EL (cell line): ENCODE data around the gene ZNF326.
"Not testable (repeated sequence)": the region's sequence is repeated elsewhere in the genome, so short reads cannot be mapped to it uniquely, and the experiment has no call there.

ENCODE experiments used
- DNase-seq: peaks from one replicate; pipeline ENCODE4 v3.0.0-alpha.2; 2016

ZNF326 gene

DNA sequence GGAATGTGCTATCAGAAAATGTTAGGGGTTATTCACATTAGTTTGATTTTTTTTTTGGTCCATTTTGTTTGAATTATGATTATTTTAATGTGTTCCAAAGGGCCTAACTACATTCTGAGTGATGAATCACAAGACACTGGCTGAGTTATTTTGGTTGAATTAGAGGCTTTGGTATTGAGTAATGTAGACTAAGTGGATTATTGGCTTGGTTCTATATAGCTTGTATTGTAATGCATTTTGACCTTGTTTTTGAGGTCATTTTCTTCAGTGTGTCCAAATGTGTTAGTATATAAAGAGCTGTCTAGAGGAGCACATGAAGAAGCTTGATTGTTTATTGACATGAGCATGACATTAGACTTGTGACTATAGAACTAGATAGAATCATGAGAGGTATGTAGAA lies 3.4 kb downstream of the ZNF326 start:
- peak; percentile 33 for DNase-seq

GRCh38 chr1:89999208-89999607 lies 4.3 kb downstream of the ZNF326 start:
- DNase-seq, result no peak

DNA sequence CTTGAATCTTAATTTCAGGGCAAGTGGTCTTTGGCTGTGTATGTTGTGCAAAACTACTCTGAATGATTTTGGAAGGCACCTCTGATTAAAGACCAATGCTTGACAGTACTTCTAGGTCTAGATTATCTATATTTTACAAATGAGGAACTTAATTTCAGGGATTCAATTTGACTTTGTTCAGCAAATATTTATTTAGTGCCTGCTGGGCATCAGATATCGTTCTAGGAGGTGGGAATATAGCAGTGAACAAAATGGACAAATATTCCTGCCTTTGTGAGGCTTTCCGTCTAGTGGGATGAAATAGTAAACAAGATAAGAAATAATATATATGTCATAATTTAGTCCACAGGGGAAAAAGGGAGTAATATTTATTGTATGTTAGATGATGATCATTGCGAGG lies 4.7 kb downstream of the ZNF326 start:
- DNase-seq, result no peak

DNA sequence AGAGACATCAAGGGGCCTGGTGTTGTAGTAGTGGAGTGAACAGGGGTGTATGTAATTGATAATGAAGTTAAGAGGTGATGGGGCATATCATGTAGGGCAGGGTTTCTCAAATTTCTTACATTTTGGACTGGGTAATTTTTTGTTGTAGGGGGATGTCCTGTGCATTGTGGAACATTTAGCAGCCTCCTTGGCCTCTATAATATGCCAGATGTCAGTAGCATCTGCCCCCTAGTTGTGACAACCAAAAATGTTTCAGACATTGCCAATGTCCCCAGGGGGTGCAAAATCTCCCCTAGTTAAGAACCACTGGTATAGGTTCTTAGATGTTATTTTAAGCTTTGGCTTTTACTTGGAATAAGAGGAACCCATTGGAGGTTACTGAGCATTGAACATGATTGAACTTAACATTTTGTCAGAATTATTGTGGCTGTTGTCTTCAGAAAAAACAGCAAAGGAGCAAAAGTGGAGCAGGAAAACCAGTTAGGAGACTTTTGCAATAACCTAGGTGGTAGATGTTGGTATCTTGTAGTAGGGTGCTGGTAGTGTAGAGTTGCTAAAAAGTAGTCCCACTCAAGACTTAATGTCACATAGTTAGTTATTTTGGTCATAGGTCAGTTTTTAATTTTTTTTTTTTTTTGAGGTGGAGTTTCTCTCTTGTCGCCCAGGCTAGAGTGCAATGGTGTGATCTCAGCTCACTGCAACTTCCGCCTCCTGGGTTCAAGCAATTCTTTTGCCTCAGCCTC lies 6.2 kb downstream of the ZNF326 start:
- no peak for DNase-seq

DNA sequence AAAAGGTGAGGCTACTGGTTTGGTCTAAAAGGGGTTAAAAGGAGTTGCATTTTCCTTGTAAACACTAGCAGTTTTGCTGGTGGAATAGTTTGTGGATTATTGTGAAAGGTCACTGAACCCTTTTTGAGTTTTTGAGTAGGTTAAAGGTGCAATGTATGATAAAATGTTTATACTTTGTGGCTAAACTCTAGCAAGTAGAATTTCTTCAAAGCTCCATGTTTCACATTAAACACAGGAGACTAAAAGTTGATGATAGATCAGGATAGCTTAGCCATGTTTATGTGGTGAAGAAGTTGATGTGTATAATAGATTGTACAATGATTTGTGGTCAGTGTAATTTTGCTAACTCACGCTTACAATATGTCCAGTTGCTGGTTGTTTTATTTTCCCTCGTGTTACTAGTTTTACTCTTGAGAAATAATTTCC lies 13.1 kb downstream of the ZNF326 start:
- no peak for DNase-seq

GRCh38 chr1:90012300-90012699 lies 17.4 kb downstream of the ZNF326 start:
- DNase-seq, result no peak

- no peak for DNase-seq
Observed at GRCh38 chr1:90023691-90024090, 28.8 kb downstream of the ZNF326 start.

GRCh38 chr1:90027281-90027680 lies 32.4 kb downstream of the ZNF326 start:
- DNase-seq, result no peak

- DNase-seq, result no peak
Observed at GRCh38 chr1:90039652-90040051, 44.7 kb downstream of the ZNF326 start.

- DNase-seq, result no peak
Observed at GRCh38 chr1:90043586-90043985, 48.7 kb downstream of the ZNF326 start.

DNA sequence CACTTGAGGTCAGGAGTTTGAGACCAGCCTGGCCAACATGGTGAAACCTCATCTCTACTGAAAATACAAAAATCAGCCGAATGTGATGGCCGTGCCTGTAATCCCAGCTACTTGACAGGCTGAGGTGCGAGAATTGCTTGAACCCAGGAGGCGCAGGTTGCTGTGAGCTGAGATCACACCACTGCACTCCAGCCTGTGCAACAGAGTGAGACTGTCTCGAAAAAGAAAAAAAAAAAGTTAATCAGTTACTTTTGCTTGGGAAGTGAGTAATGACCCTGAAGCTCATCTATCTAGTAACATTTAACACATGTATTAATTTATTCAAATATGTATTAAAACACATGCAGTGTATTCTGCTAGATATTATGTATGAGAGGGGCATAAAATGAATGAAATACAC lies 49.4 kb downstream of the ZNF326 start:
- DNase-seq, result no peak

DNA sequence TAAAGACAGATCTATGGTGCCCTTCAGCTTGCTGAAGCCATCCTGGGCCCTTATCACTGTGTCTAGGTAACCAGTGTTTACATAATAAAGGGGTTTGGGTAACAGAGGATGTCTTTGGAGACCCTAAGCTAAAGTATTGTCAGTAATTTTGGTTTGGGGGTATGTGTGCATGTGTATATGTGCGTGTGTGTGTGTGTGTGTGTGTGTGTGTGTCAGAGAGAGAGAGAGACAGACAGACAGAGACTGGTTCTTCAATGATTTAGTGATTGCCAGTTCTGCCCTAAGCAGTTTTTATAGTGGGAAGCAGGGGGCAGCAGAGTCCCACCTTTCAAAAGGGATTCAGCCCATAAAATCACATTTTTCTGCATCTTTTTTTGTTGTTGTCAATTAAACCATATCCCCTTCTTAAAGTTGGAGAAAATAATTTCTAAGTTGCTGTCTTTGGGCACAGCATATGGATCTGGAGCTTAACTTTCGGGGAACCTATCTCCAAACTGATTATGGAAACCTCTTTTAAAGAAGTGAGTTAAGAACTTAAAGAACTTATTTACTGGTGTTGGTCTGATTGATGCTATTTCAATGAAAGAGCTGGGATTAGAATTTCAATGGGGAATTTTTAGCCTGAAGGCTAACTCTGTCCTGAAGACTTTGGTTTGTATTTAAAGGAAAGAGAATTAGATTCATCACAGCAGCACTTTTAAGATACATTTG lies 51.1 kb downstream of the ZNF326 start:
- DNase-seq, result peak; percentile 20

- DNase-seq, result no peak
Observed at GRCh38 chr1:90046635-90047034, 51.7 kb downstream of the ZNF326 start.

- peak; percentile 3 for DNase-seq
Observed at GRCh38 chr1:90048043-90048442, 53.1 kb downstream of the ZNF326 start.

DNA sequence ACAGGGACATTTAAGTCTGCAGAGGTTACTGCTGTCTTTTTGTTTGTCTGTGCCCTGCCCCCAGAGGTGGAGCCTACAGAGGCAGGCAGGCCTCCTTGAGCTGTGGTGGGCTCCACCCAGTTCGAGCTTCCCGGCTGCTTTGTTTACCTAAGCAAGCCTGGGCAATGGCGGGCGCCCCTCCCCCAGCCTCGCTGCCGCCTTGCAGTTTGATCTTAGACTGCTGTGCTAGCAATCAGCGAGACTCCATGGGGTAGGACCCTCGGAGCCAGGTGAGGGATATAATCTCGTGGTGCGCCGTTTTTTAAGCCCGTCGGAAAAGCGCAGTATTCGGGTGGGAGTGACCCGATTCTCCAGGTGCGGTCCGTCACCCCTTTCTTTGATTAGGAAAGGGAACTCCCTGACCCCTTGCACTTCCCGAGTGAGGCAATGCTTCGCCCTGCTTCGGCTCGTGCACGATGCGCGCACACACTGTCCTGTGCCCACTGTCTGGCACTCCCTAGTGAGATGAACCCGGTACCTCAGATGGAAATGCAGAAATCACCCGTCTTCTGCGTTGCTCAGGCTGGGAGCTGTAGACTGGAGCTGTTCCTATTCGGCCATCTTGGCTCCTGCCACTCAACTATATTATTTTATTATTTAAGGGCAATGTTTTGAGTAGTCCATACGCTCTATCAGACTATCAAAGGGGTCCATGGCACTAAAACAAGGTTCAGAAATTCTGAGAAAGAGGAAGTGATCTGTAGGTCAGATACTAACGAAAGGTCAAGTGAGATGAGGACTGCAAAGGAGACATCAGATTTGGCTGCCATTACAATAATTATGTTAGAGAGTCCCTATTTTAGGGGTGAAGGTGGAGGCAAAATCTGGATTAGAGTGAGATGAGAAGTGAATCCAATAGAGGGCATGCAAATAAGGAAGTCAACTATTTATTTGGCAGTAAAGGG lies 68.1 kb downstream of the ZNF326 start:
- not testable (repeated sequence) for DNase-seq

GRCh38 chr1:90064109-90064508 lies 69.2 kb downstream of the ZNF326 start:
- not testable (repeated sequence) for DNase-seq

GRCh38 chr1:90067194-90067931 lies 72.5 kb downstream of the ZNF326 start:
- DNase-seq, result no peak

DNA sequence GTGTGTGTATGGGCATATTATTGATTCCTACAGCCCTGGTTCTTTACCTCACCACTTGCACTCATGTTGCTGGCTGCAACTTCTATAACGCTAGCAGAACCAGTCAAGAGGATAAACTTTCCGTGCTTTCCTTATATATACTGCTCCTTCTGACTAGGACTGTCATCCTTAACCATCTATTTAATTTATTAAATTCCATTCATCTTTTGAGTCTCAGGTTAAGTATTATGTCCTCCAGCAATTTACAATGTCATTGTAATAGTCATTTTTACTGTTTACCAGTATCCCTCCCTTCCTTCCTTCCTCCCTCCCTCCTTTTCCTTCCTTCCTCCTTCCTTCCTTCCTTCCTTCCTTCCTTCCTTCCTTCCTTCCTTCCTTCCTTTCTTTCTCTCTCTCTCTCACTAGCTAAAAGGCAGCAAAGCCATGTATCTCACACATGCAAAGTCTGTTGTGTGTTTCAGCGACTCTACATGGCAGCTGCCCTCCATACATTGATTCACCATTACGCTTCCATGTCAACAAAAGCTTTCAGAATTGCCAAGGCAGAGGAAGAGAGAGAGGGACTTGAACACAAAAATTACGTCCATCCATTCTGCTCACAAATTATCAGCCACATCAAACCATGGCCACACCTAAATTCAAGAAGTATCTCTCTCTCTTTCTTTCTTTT lies 73.8 kb downstream of the ZNF326 start:
- DNase-seq, result no peak

- no peak for DNase-seq
Observed at GRCh38 chr1:90074137-90074536, 79.2 kb downstream of the ZNF326 start.

DNA sequence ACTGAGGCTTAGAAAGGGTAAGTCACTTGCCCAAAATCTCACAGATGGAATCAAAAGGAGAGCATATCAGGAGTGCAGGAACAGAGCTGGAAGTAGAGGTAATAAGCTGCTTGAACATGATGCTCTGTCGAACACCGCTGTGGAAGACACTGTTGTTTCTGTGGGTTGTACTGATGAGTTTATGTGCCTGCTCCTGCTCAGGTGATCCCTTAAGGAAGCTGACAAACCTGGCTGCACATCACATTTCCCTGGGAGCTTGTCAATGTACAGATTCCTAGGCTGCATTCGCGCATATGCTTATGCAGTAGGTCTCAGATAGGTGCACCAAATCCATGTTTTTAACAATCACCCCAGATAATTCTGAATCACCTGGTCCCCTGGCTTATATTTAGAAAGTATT lies 79.7 kb downstream of the ZNF326 start:
- no peak for DNase-seq

DNA sequence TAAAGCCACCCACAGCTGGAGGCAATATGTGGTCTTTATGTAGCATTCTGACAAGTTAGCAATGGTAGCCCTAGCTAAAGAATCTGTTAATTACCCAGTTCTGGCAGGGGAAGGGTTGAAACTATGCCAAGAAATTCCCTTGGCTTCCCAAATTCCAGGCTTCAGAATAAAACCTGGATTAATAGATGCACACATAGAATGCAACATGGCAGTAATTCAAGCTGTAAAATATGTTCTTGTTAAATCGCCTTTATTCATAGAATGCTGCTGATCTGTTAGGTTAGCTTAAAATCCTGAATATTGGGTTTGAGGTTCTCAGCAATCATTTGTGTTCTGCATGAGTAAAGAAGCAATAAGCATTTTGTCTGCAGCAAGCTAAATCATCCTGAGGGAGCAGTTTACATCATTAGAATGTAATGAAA lies 80.1 kb downstream of the ZNF326 start:
- no peak for DNase-seq

GRCh38 chr1:90083995-90084394 lies 89.1 kb downstream of the ZNF326 start:
- DNase-seq, result no peak
